ENCODE results near the gene TXNRD3. TPM values are rescaled to one million over a fixed set of nuclear protein-coding genes. Genes with fewer than 3 reads are reported as not detected.

TXNRD3 gene
- total RNA-seq, 6 donors from 2014 or later = 7.6 to 14.4 (median 12.4) TPM

DNA sequence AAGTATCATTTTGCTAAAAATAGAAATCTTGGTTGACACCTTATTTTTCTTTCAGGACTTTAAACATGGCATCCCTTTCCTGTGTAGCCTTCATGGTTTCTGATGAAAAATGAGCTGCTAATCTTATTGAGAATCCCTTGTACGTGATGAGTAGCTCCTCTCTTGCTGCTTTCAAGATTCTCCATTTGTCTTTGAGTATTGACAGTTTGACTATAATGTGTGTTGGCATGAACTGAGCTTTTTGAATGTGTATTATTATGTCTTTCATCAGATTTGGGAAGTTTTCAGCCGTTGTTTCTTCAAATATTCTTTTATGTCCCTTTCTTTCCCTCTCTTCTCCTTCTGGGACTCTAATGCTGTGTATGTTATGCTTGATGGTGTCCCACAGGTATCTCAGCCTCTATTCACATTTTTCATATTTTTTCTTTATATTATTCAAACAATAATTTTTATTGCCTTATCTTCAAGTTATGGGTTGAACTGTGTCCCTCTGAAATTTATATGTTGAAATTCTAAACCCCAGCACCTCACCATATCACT, 92.1 kb downstream of the TXNRD3 start:
- TF ChIP-seq EP300 (IDR thresholded peaks at IDR 0.05) (no peak), POLR2A (IDR thresholded peaks at IDR 0.05) (no peak), POLR2AphosphoS5 (IDR thresholded peaks at IDR 0.05) (no peak)
- TF ChIP-seq, protein P1, sequence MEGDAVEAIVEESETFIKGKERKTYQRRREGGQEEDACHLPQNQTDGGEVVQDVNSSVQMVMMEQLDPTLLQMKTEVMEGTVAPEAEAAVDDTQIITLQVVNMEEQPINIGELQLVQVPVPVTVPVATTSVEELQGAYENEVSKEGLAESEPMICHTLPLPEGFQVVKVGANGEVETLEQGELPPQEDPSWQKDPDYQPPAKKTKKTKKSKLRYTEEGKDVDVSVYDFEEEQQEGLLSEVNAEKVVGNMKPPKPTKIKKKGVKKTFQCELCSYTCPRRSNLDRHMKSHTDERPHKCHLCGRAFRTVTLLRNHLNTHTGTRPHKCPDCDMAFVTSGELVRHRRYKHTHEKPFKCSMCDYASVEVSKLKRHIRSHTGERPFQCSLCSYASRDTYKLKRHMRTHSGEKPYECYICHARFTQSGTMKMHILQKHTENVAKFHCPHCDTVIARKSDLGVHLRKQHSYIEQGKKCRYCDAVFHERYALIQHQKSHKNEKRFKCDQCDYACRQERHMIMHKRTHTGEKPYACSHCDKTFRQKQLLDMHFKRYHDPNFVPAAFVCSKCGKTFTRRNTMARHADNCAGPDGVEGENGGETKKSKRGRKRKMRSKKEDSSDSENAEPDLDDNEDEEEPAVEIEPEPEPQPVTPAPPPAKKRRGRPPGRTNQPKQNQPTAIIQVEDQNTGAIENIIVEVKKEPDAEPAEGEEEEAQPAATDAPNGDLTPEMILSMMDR (IDR thresholded peaks at IDR 0.05) = no peak
- DNase-seq = no peak
- no peaks in the 10 kb centered on the region for H3K36me3 ChIP-seq
- H3K4me3 ChIP-seq = no peak overlapping the region
- 70 to 71% methylated on average over 2 of the region's 2 CpGs for WGBS, 2 donors
- ATAC-seq (ENCODE audit: low FRiP score in 2 of 2) = no peak
- no peak overlapping the region for H3K27ac ChIP-seq
- H3K9me3 ChIP-seq = peaks cover 0 to 10% (median 2%) of the 10 kb centered on the region in 4 donors
- no peaks in the 10 kb centered on the region for H3K27me3 ChIP-seq
- H3K4me1 ChIP-seq = no peaks in the 10 kb centered on the region

DNA sequence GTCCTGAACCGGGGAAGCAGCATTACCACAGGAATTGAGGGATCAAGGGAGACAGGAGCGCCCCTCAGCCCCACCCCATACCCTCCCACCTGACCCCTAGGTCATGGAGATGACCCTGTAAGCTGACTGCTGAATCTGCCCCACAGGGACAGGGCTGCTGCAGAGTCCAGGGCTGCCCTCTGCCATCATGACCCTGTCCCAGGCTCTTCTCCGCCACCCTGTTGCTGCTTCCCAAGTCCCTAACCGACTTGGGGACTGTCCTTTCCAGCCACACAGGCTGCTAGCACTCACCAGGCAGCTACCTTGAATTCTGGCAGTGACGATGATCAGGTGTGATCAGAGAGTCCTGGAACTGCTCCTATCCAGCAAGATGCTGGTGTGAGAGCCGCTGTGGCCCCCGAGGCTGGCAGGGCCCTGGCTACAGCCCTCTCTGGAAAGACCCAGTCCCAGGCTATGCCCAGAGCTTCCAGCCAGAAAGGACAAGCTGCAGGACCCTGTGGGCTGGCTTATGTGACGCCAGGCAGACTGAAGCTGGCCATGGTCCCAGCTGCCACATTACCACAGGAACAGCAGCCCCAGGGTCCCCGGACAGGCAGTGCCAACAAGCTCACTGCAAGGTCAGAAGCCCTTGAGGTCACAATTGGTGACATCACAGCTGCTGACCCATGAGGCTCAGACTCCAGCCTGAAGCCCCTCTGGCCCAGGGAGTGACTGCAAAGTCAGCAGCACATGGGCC, 96.4 kb downstream of the TXNRD3 start, which contains the start of gene C3orf22:
Gene C3orf22, minus strand, starts transcription at position 597 of the 736 bp plus-strand sequence. CDS start 5,542 bp downstream, outside the sequence.
- Histone ChIP-seq H3K36me3 (no peaks in the 10 kb centered on the region), H3K27ac (no peak within 1 kb of the TSS), H3K9me3 (peaks cover 0 to 10% (median 2%) of the 10 kb centered on the region in 4 donors), H3K4me3 (no peak within 1 kb of the TSS), H3K27me3 (no peaks in the 10 kb centered on the region), H3K4me1 (no peaks in the 10 kb centered on the region)
- DNase-seq (peak; percentile 19 to 68), ATAC-seq (ENCODE audit: low FRiP score in 2 of 2) (no peak)
- TF ChIP-seq POLR2A (IDR thresholded peaks at IDR 0.05) (no peak), POLR2AphosphoS5 (IDR thresholded peaks at IDR 0.05) (no peak), EP300 (IDR thresholded peaks at IDR 0.05) (no peak)
- TF ChIP-seq, protein P1 (IDR thresholded peaks at IDR 0.05) = no peak
- 67 to 78% methylated on average over 1 to 8 of the region's 9 CpGs for WGBS, 2 donors

DNA sequence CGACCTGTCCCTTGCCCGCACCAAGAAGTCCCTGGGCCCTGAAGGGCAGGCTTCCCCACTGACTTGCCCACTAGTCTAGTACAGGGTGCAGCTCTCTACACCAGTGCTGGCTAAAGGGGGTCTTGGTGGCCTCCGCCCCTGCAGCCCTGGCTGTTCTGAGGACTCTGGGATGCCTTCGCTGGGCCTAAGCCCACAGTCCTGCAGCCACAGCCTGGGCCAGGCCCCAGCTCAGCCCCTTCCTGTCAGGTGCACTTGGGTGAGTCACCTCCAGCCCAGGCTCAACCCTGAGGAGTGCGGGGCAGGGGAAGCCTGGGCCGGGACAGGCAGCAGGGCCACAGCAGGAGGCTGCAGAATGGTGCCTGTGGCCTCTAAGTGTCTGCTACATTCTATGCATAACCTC, 97.2 kb downstream of the TXNRD3 start:
- Histone ChIP-seq H3K4me3 (no peak overlapping the region), H3K27me3 (no peaks in the 10 kb centered on the region)
- 71 to 75% methylated on average over 4 to 6 of the region's 6 CpGs for whole genome bisulfite sequencing, 2 donors

DNA sequence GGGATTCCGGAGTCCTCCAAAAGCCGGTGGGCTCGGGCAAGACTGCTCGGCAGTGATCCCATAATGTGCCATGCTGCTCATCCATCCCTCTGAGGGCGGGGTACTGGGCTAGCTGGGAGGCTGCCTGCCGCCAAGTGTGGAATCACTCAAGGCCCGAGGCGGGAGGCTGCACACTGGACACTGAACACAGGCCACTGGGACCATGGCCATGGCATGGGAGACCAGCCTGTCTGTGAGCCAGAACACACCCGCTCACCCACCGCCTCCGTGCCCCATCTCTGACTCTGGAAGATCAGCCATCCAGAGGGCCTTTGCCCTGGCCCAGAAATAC, 97.5 kb downstream of the TXNRD3 start:
- H3K27me3 ChIP-seq = no peaks in the 10 kb centered on the region
- peaks cover 0 to 7% (median 2%) of the 10 kb centered on the region in 4 donors for H3K9me3 ChIP-seq
- no peaks in the 10 kb centered on the region for H3K36me3 ChIP-seq
- H3K4me3 ChIP-seq = no peak overlapping the region
- 95% methylated on average over 6 to 11 of the region's 11 CpGs for WGBS, 2 donors
- TF ChIP-seq, protein P1 (IDR thresholded peaks at IDR 0.05) = no peak
- TF ChIP-seq EP300 (IDR thresholded peaks at IDR 0.05) (no peak), POLR2AphosphoS5 (IDR thresholded peaks at IDR 0.05) (no peak), POLR2A (IDR thresholded peaks at IDR 0.05) (no peak)
- ATAC-seq (ENCODE audit: low FRiP score in 2 of 2) = peak in 1 of 2 donors; percentile 7
- peak in 1 of 2 donors; percentile 19 for DNase-seq
- H3K27ac ChIP-seq = no peak overlapping the region
- H3K4me1 ChIP-seq = no peaks in the 10 kb centered on the region

More for the DNA sequence above, 97.2 kb downstream of the TXNRD3 start:
- Histone ChIP-seq H3K9me3 (peaks cover 0 to 10% (median 2%) of the 10 kb centered on the region in 4 donors), H3K36me3 (no peaks in the 10 kb centered on the region), H3K4me1 (no peaks in the 10 kb centered on the region), H3K27ac (no peak overlapping the region)
- ATAC-seq (ENCODE audit: low FRiP score in 2 of 2) = peak in 1 of 2 donors; percentile 7
- TF ChIP-seq, protein P1 (IDR thresholded peaks at IDR 0.05) = no peak
- TF ChIP-seq POLR2AphosphoS5 (IDR thresholded peaks at IDR 0.05) = no peak
- TF ChIP-seq EP300 (IDR thresholded peaks at IDR 0.05) = no peak
- no peak for TF ChIP-seq POLR2A (IDR thresholded peaks at IDR 0.05)
- DNase-seq = peak in 1 of 2 donors; percentile 40

Small RNAs within 50 kb of the gene (small RNA-seq; reads per million reads assigned to genes)
- gene RNA5SP138 = 0 to 0.22 (median 0.07) reads per million in 4 donors

Other genes starting within 250 kb of the TXNRD3 start
- gene ZXDC, start 179.2 kb downstream of the TXNRD3 start, total RNA-seq = 100 to 1,000 TPM in 1 of 6 donors, 10 to 100 TPM in 5; 35.9 to 112 (median 53.5) TPM
- gene UROC1, start 137.4 kb downstream of the TXNRD3 start, total RNA-seq = not detected
- 1 to 10 TPM in 3 of 6 donors, under 1 TPM in 1, not detected in 2; 0.57 to 3.1 (median 2.0) TPM for gene CHST13, start 131.0 kb downstream of the TXNRD3 start, total RNA-seq
- gene C3orf22, start 96.2 kb downstream of the TXNRD3 start, total RNA-seq = not detected
- gene CHCHD6, start 49.1 kb upstream of the TXNRD3 start, total RNA-seq = 10 to 100 TPM; 16.6 to 35.6 (median 21.8) TPM

Measured in upper lobe of left lung (tissue), 6 donors.